Measurements from ENCODE around the gene CHORDC1. TPM values are rescaled to one million over a fixed set of nuclear protein-coding genes. Genes with fewer than 3 reads are reported as not detected.
A peak's percentile ranks its signal among the peaks of the same experiment; 100 is the strongest.

The CHORDC1 gene
- total RNA-seq, 1 experiment from 2014 or later = 88.8 TPM

- ChIA-PET POLR2A (no interaction called here), CTCF (no interaction called here)
- no peak for TF ChIP-seq TCF7L2 (IDR thresholded peaks at IDR 0.05; ENCODE audit: low read depth, low read length)
- in situ Hi-C loops (cut with HindIII; ENCODE audit: low pct_unique_long_range_greater_than_20kb, low sequenced_read_pairs) (no loop called here), intact Hi-C loops (cut with micrococcal nuclease; ENCODE audit: unreplicated experiment) (no loop called here)
- DNase-seq (ENCODE audit: low read depth, low spot score) = no peak
- Histone ChIP-seq H3K4me3 (ENCODE audit: low read depth in 2 of 2, low read length in 2 of 2) (no peak overlapping the region), H3K36me3 (ENCODE audit: control insufficient read depth, insufficient read depth, low read length) (peaks cover 40% of the 10 kb centered on the region), H3K27me3 (ENCODE audit: control insufficient read depth, insufficient read depth, low read length) (no peaks in the 10 kb centered on the region), H3K9me3 (ENCODE audit: control insufficient read depth, insufficient read depth, low read depth, low read length) (no peaks in the 10 kb centered on the region; the same call in 1 of the 2 replicates), H3K4me1 (ENCODE audit: control insufficient read depth, insufficient read depth, low read length) (peaks cover 25% of the 10 kb centered on the region; the same call in 1 of the 2 replicates), H3K27ac (ENCODE audit: low read length) (no peak overlapping the region)
- no peak for ATAC-seq
- BruUV-seq (replicated peaks) = no TSS peak
Measured at GRCh38 chr11:90219438-90219837, 3.4 kb downstream of the CHORDC1 start.

GRCh38 chr11:90218606-90219005 lies 4.2 kb downstream of the CHORDC1 start:
- ChIA-PET CTCF (no interaction called here), POLR2A (interaction anchor here (0.7 kb wide), 1 partner anchor 14 kb away, joined by 6 read pairs; no protein-coding TSS in a partner anchor)
- in situ Hi-C loops (cut with HindIII; ENCODE audit: low pct_unique_long_range_greater_than_20kb, low sequenced_read_pairs) = no loop called here
- intact Hi-C loops (cut with micrococcal nuclease; ENCODE audit: unreplicated experiment) = no loop called here
- peaks cover 48% of the 10 kb centered on the region for H3K36me3 ChIP-seq (ENCODE audit: control insufficient read depth, insufficient read depth, low read length)
- peaks cover 20% of the 10 kb centered on the region; the same call in 1 of the 2 replicates for H3K4me1 ChIP-seq (ENCODE audit: control insufficient read depth, insufficient read depth, low read length)
- H3K27ac ChIP-seq (ENCODE audit: low read length) = no peak overlapping the region
- no peaks in the 10 kb centered on the region for H3K27me3 ChIP-seq (ENCODE audit: control insufficient read depth, insufficient read depth, low read length)
- no peak for DNase-seq (ENCODE audit: low read depth, low spot score)
- no TSS peak for BruUV-seq (replicated peaks)
- no peaks in the 10 kb centered on the region; the same call in 1 of the 2 replicates for H3K9me3 ChIP-seq (ENCODE audit: control insufficient read depth, insufficient read depth, low read depth, low read length)
- no peak overlapping the region for H3K4me3 ChIP-seq (ENCODE audit: low read depth in 2 of 2, low read length in 2 of 2)
- ATAC-seq = no peak
- TF ChIP-seq REST (IDR thresholded peaks at IDR 0.05; ENCODE audit: insufficient read depth in 1 of 2, low read depth in 2 of 2, low read length in 1 of 2) (no peak), TCF7L2 (IDR thresholded peaks at IDR 0.05; ENCODE audit: low read depth, low read length) (no peak), CTCF (IDR thresholded peaks at IDR 0.05) (peak; percentile 26; the same call in 1 of the 2 replicates), SIN3A (IDR thresholded peaks at IDR 0.05; ENCODE audit: borderline replicate concordance, insufficient read depth, low read depth, low read length) (no peak), POLR2AphosphoS5 (IDR thresholded peaks at IDR 0.05; ENCODE audit: low read depth, low read length) (no peak)

GRCh38 chr11:90216611-90217010 lies 6.2 kb downstream of the CHORDC1 start:
- intact Hi-C loops (cut with micrococcal nuclease; ENCODE audit: unreplicated experiment) (no loop called here), in situ Hi-C loops (cut with HindIII; ENCODE audit: low pct_unique_long_range_greater_than_20kb, low sequenced_read_pairs) (no loop called here)
- CTCF ChIA-PET = no interaction called here
- no peak for DNase-seq (ENCODE audit: low read depth, low spot score)
- no peak overlapping the region for H3K4me3 ChIP-seq (ENCODE audit: low read depth in 2 of 2, low read length in 2 of 2)
- no peak for ATAC-seq
- no peaks in the 10 kb centered on the region; the same call in 1 of the 2 replicates for H3K9me3 ChIP-seq (ENCODE audit: control insufficient read depth, insufficient read depth, low read depth, low read length)
- POLR2A ChIA-PET = no interaction called here
- TF ChIP-seq SIN3A (IDR thresholded peaks at IDR 0.05; ENCODE audit: borderline replicate concordance, insufficient read depth, low read depth, low read length) (no peak), CTCF (IDR thresholded peaks at IDR 0.05) (no peak), REST (IDR thresholded peaks at IDR 0.05; ENCODE audit: insufficient read depth in 1 of 2, low read depth in 2 of 2, low read length in 1 of 2) (no peak), TCF7L2 (IDR thresholded peaks at IDR 0.05; ENCODE audit: low read depth, low read length) (no peak), POLR2AphosphoS5 (IDR thresholded peaks at IDR 0.05; ENCODE audit: low read depth, low read length) (no peak)
- H3K36me3 ChIP-seq (ENCODE audit: control insufficient read depth, insufficient read depth, low read length) = peaks cover 46% of the 10 kb centered on the region
- BruUV-seq (replicated peaks) = no TSS peak
- no peak overlapping the region for H3K27ac ChIP-seq (ENCODE audit: low read length)
- H3K4me1 ChIP-seq (ENCODE audit: control insufficient read depth, insufficient read depth, low read length) = peaks cover 19% of the 10 kb centered on the region; the same call in 1 of the 2 replicates
- H3K27me3 ChIP-seq (ENCODE audit: control insufficient read depth, insufficient read depth, low read length) = no peaks in the 10 kb centered on the region

Measured in Panc1 (cell line).